H1 (cell line): ENCODE results near the gene CCT6A. TPM values are rescaled to one million over a fixed set of nuclear protein-coding genes. Genes with fewer than 3 reads are reported as not detected.

Experiments
- BCL11A ChIP-seq, 2 experiments: IDR thresholded peaks; one replicate each; pipeline ENCODE4 v1.6.1; 2011; ENCODE audit warnings: low read depth in 2 of 2, low read length in 2 of 2, mild to moderate bottlenecking in 2 of 2
- CEBPB ChIP-seq: IDR thresholded peaks from 2 replicates; pipeline ENCODE4 v1.6.1; 2012; ENCODE audit warnings: low read depth, low read length
- CTBP2 ChIP-seq: IDR thresholded peaks from 2 replicates; pipeline ENCODE4 v1.7.0; 2011; ENCODE audit warnings: borderline replicate concordance, mild to moderate bottlenecking, moderate library complexity, mixed read lengths, low read length; ENCODE audit not compliant: insufficient read depth, insufficient read length
- EGR1 ChIP-seq: IDR thresholded peaks from 2 replicates; pipeline ENCODE4 v1.6.1; 2011; ENCODE audit warnings: low read depth, low read length, borderline replicate concordance
- FOSL1 ChIP-seq: IDR thresholded peaks from 2 replicates; pipeline ENCODE4 v1.6.1; 2011; ENCODE audit warnings: mild to moderate bottlenecking, low read depth, low read length, moderate library complexity; ENCODE audit not compliant: insufficient read depth
- GTF2F1 ChIP-seq: IDR thresholded peaks from 2 replicates; pipeline ENCODE4 v1.6.1; 2012; ENCODE audit warnings: low read depth, low read length, improper control_type of control experiment, borderline replicate concordance
- HDAC2 ChIP-seq, 2 experiments: fragments of 300-600 bp in 1 of 2; sonication (generic) in 1 of 2; IDR thresholded peaks; 2 replicates each; pipeline ENCODE4 v1.6.1; 2011 to 2012; ENCODE audit warnings: low read depth in 2 of 2, low read length in 2 of 2, mild to moderate bottlenecking in 2 of 2, moderate library complexity in 2 of 2, borderline replicate concordance in 1 of 2, inconsistent platforms in 1 of 2
- PHF8 ChIP-seq: fragments of 200-600 bp; sonication (generic); conservative IDR thresholded peaks from 2 replicates; pipeline ENCODE4 v1.7.1; 2012; ENCODE audit warnings: low read depth, mild to moderate bottlenecking, inconsistent platforms, low read length, moderate library complexity
- POLR2AphosphoS5 ChIP-seq: IDR thresholded peaks from 2 replicates; pipeline ENCODE4 v1.6.1; 2011; ENCODE audit warnings: low read depth, low read length
- RAD21 ChIP-seq, 2 experiments: IDR thresholded peaks in 1 of 2; conservative IDR thresholded peaks in 1 of 2; 2 replicates each; pipeline ENCODE4 v1.6.1; 2011; ENCODE audit warnings: low read depth in 2 of 2, low read length in 2 of 2, improper control_type of control experiment in 1 of 2, inconsistent platforms in 1 of 2, mild to moderate bottlenecking in 1 of 2, moderate library complexity in 1 of 2
- RBBP5 ChIP-seq: IDR thresholded peaks from 2 replicates; pipeline ENCODE4 v1.7.1; 2012; ENCODE audit warnings: low read depth, mild to moderate bottlenecking, inconsistent platforms, low read length, moderate library complexity, borderline replicate concordance
- SIN3A ChIP-seq, 2 experiments: IDR thresholded peaks in 1 of 2; conservative IDR thresholded peaks in 1 of 2; 2 replicates each; pipeline ENCODE4 v1.6.1; 2011 to 2012; ENCODE audit warnings: low read length in 2 of 2, improper control_type of control experiment in 1 of 2, low read depth in 1 of 2, mild to moderate bottlenecking in 1 of 2
- SIX5 ChIP-seq: IDR thresholded peaks from 2 replicates; pipeline ENCODE4 v1.6.1; 2011; ENCODE audit warnings: mild to moderate bottlenecking, low read depth, low read length
- SUZ12 ChIP-seq: fragments of 200-600 bp; sonication (generic); IDR thresholded peaks from 2 replicates; pipeline ENCODE4 v1.6.1; 2012; ENCODE audit warnings: mild to moderate bottlenecking, inconsistent platforms, low read length, moderate library complexity, mixed read lengths
- TCF12 ChIP-seq: IDR thresholded peaks from 2 replicates; pipeline ENCODE4 v1.6.1; 2011; ENCODE audit warnings: low read depth, mild to moderate bottlenecking, low read length
- TEAD4 ChIP-seq: IDR thresholded peaks from 2 replicates; pipeline ENCODE4 v1.6.1; 2012; ENCODE audit warnings: low read depth, low read length, inconsistent platforms, mixed read lengths
- YY1 ChIP-seq: IDR thresholded peaks from 2 replicates; pipeline ENCODE4 v1.6.1; 2011; ENCODE audit warnings: low read depth, mild to moderate bottlenecking, low read length
- ZNF274 ChIP-seq: IDR thresholded peaks from 2 replicates; pipeline ENCODE4 v1.7.0; 2012; ENCODE audit warnings: low read length, borderline replicate concordance; ENCODE audit errors: extremely low read depth
- polyA plus RNA-seq, 7 experiments: library from polyadenylated mRNA; depleted of rRNA in 3 of 7; stranded (reverse) in 5 of 7; unstranded in 2 of 7; fragments of >200 nt in 5 of 7; fragments of 200-250 nt in 2 of 7; gene quantifications; 1 replicate in 5 of 7; 2 replicates in 1 of 7; 4 replicates in 1 of 7; pipeline versions ENCODE4 v1.2.1 to v1.2.3, GENCODE V29; 2011 to 2013; ENCODE audit warnings: missing spikeins in 2 of 7, mixed read lengths in 2 of 7
- total RNA-seq: library from RNA; stranded (reverse); fragmentation: NEBNext Ultra II Directional; extraction: Animal tissue kit (Norgen Biotek cat#: 25700); gene quantifications from 2 replicates; pipeline ENCODE4 v1.2.1, GENCODE V29; 2021
- TF ChIP-seq, protein P1 (sequence below), 3 experiments: IDR thresholded peaks; 1 replicate in 2 of 3; 2 replicates in 1 of 3; pipeline versions ENCODE4 v1.5.1 to v1.6.1; 2011; ENCODE audit warnings: low read length in 3 of 3, mild to moderate bottlenecking in 3 of 3, inconsistent platforms in 2 of 3, low read depth in 1 of 3, moderate library complexity in 1 of 3; ENCODE audit not compliant: insufficient read depth in 1 of 3; ENCODE audit errors: control extremely low read depth in 1 of 3
- TF ChIP-seq, protein P2 (sequence below): IDR thresholded peaks from 2 replicates; pipeline ENCODE4 v1.6.1; 2012; ENCODE audit warnings: inconsistent platforms

Gene CCT6A
- total and polyA plus RNA-seq, 2 of the 8 experiments (the other 6 are each of a cell fraction or from before 2014, with no cell fraction given): 201 to 272 TPM

DNA sequence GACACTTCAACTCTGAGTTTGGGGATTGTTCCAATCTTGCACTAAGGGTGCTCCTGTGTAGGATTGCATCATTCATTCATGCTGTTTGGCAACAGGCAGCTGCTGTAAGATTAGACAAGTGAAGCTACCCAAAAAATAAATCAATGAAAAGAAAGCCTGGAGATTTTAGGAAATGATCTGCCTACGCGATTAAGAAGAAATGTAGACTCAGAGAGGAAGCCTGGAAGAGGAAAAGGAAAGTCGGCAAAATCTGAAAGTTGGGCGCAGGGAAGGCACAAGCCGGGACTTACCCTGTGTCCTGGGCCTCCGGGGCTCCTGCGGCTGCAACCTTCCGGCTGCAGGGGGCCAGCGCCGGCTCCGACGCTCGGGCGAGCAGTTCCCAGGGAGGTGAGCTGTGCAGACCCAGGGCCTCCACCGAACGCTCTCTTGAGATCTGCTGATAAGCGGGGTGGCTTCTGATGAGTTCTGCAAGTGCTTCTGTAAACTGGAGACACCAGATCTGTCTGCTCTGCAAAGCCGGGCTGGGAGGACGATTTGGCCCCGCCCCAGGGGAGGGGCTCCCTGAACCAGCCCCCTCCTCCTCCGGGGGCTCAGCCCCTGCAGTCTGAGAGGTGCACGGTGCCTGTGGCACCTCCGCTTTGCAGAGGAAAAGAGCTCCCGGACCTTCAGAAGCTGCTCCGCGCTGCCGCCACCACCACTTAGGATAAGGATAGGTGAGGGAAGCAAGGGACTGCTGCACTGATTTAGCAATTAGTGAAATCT, 17.7 kb upstream of the CCT6A start (continued):
- TF ChIP-seq, protein P1, sequence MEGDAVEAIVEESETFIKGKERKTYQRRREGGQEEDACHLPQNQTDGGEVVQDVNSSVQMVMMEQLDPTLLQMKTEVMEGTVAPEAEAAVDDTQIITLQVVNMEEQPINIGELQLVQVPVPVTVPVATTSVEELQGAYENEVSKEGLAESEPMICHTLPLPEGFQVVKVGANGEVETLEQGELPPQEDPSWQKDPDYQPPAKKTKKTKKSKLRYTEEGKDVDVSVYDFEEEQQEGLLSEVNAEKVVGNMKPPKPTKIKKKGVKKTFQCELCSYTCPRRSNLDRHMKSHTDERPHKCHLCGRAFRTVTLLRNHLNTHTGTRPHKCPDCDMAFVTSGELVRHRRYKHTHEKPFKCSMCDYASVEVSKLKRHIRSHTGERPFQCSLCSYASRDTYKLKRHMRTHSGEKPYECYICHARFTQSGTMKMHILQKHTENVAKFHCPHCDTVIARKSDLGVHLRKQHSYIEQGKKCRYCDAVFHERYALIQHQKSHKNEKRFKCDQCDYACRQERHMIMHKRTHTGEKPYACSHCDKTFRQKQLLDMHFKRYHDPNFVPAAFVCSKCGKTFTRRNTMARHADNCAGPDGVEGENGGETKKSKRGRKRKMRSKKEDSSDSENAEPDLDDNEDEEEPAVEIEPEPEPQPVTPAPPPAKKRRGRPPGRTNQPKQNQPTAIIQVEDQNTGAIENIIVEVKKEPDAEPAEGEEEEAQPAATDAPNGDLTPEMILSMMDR (IDR thresholded peaks at IDR 0.05; ENCODE audit: control extremely low read depth in 1 of 3, insufficient read depth in 1 of 3, low read depth in 1 of 3, low read length in 3 of 3): peak; percentile 17 to 24 (median 18); a peak in 3 of 4 replicates
- TF ChIP-seq POLR2AphosphoS5: peak; percentile 69; the same call in 1 of the 2 replicates
- TF ChIP-seq SIX5: no peak
- TF ChIP-seq CTBP2: no peak
- TF ChIP-seq TEAD4: no peak
- TF ChIP-seq GTF2F1: no peak
- no peak for TF ChIP-seq SUZ12
- TF ChIP-seq, protein P2, sequence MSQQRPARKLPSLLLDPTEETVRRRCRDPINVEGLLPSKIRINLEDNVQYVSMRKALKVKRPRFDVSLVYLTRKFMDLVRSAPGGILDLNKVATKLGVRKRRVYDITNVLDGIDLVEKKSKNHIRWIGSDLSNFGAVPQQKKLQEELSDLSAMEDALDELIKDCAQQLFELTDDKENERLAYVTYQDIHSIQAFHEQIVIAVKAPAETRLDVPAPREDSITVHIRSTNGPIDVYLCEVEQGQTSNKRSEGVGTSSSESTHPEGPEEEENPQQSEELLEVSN: no peak
- no peak for TF ChIP-seq EGR1
- TF ChIP-seq HDAC2 (IDR thresholded peaks at IDR 0.05; ENCODE audit: borderline replicate concordance in 1 of 2, low read depth in 2 of 2, low read length in 2 of 2): no peak
- TF ChIP-seq CEBPB: peak; percentile 96
- TF ChIP-seq YY1: no peak
- no peak for TF ChIP-seq ZNF274
- TF ChIP-seq SIN3A (conservative IDR thresholded peaks at IDR 0.05 in 1 of 2, IDR thresholded peaks at IDR 0.05 in 1 of 2; ENCODE audit: low read depth in 1 of 2, low read length in 2 of 2): 0 out of 4 replicates have a peak, but pooled peaks of 1 of the 2 experiments have one; percentile 31
- no peak for TF ChIP-seq RAD21 (IDR thresholded peaks at IDR 0.05 in 1 of 2, conservative IDR thresholded peaks at IDR 0.05 in 1 of 2; ENCODE audit: low read depth in 2 of 2, low read length in 2 of 2)
- no peak for TF ChIP-seq TCF12
- TF ChIP-seq FOSL1: no peak
- TF ChIP-seq RBBP5: no peak
- TF ChIP-seq PHF8: peak; percentile 20; the same call in 1 of the 2 replicates
- TF ChIP-seq BCL11A (IDR thresholded peaks at IDR 0.05; ENCODE audit: low read depth in 2 of 2, low read length in 2 of 2): no peak
